ENCODE data around the gene ABCA1.

- TF ChIP-seq CTCF (IDR thresholded peaks at IDR 0.05; ENCODE audit: low read depth, low read length) (peak; percentile 82), EZH2phosphoT487 (IDR thresholded peaks at IDR 0.05; ENCODE audit: low read depth) (no peak)
These were observed 184.5 kb downstream of the ABCA1 start for GRCh38 chr9:104743376-104743985.

All from OCI-LY3 (cell line).